Uterus (tissue), 4 donors: ENCODE measurements around the gene PPP2R5A. TPM values are rescaled to one million over a fixed set of nuclear protein-coding genes. Genes with fewer than 3 reads are reported as not detected.

Source experiments
- DNase-seq, 2 donors: peaks; one replicate each; pipeline ENCODE4 v3.0.0-alpha.2; 2019 to 2020
- H3K27ac ChIP-seq, 2 donors: fragments of 200-600 bp; sonication (generic); 1 replicate in 1 of 2; 2 replicates in 1 of 2; pipeline ENCODE4 v1.5.1; 2016 to 2018
- H3K27me3 ChIP-seq, 2 donors: fragments of 200-600 bp; sonication (generic); one replicate each; pipeline ENCODE4 v1.5.1; 2018 to 2019; ENCODE audit warnings: control low read depth in 1 of 2
- H3K36me3 ChIP-seq, 2 donors: fragments of 200-600 bp; sonication (generic); one replicate each; pipeline ENCODE4 v1.5.1; 2019; ENCODE audit warnings: control low read depth in 1 of 2
- H3K4me1 ChIP-seq, 2 donors: fragments of 200-600 bp; sonication (generic); one replicate each; pipeline ENCODE4 v1.5.1; 2018 to 2019; ENCODE audit warnings: control low read depth in 1 of 2
- H3K4me3 ChIP-seq, 2 donors: fragments of 200-600 bp; sonication (generic); 1 replicate in 1 of 2; 2 replicates in 1 of 2; pipeline ENCODE4 v1.5.1; 2018 to 2019; ENCODE audit warnings: mild to moderate bottlenecking in 1 of 2
- H3K9me3 ChIP-seq, 2 donors: fragments of 200-600 bp; sonication (generic); one replicate each; pipeline ENCODE4 v1.5.1; 2019; ENCODE audit warnings: control low read depth in 1 of 2
- POLR2A ChIP-seq, 2 donors: fragments of 450-650 bp; IDR thresholded peaks; one replicate each; pipeline ENCODE4 v1.6.1; 2016; ENCODE audit warnings: antibody characterized with exemption in 2 of 2, mild to moderate bottlenecking in 1 of 2, moderate library complexity in 1 of 2
- intact Hi-C: fragments of 100-400 bp; cut with DNase I; formaldehyde crosslinking; loops from one replicate; pipeline ENCODE4 v1.15.1; 2023; ENCODE audit warnings: low total_unique reads
- total RNA-seq, 4 donors: library from RNA; depleted of rRNA in 3 of 4; stranded (reverse); fragments of >200 nt in 3 of 4; gene quantifications; one replicate each; pipeline versions ENCODE4 v1.1.0 to v1.2.4, GENCODE V29; 2014 to 2023
- TF ChIP-seq, protein P1 (sequence below), 4 experiments: fragments of 200-600 bp in 2 of 4; fragments of 450-650 bp in 2 of 4; sonication (generic) in 2 of 4; IDR thresholded peaks; one replicate each; pipeline ENCODE4 v1.5.1; 2016 to 2019; ENCODE audit warnings: antibody characterized with exemption in 4 of 4, mild to moderate bottlenecking in 2 of 4, moderate library complexity in 1 of 4
- donor health status: DM: yes; HTN: yes; CAD: no.

The PPP2R5A gene
- total RNA-seq, 4 donors from 2014 or later = 14.9 to 44.4 (median 34.6) TPM

DNA sequence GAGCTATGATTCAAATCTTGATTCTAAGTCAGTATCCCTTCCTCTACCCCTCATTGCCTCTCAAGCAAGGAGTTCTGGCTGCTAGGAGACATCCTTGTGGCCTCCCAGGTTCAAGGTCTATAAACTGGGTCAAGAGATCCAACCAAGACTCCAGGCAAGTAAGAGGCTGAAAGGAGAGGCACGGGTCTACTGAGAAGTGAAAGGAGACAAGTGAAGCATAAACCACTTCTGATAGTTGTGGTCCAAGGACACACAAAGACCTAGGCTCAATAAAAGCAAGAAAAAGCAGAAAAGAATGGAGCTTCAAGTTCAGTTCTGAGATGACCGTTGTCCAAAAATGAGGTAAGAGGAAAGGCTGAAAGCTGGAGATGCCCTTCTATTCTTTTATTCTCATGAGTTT lies 17.8 kb upstream of the PPP2R5A start:
- Histone ChIP-seq H3K36me3 (no peaks in the 10 kb centered on the region), H3K9me3 (no peaks in the 10 kb centered on the region), H3K27me3 (no peaks in the 10 kb centered on the region), H3K27ac (no peak overlapping the region), H3K4me1 (no peaks in the 10 kb centered on the region), H3K4me3 (no peak overlapping the region)
- TF ChIP-seq POLR2A (IDR thresholded peaks at IDR 0.05) = no peak
- TF ChIP-seq, protein P1, sequence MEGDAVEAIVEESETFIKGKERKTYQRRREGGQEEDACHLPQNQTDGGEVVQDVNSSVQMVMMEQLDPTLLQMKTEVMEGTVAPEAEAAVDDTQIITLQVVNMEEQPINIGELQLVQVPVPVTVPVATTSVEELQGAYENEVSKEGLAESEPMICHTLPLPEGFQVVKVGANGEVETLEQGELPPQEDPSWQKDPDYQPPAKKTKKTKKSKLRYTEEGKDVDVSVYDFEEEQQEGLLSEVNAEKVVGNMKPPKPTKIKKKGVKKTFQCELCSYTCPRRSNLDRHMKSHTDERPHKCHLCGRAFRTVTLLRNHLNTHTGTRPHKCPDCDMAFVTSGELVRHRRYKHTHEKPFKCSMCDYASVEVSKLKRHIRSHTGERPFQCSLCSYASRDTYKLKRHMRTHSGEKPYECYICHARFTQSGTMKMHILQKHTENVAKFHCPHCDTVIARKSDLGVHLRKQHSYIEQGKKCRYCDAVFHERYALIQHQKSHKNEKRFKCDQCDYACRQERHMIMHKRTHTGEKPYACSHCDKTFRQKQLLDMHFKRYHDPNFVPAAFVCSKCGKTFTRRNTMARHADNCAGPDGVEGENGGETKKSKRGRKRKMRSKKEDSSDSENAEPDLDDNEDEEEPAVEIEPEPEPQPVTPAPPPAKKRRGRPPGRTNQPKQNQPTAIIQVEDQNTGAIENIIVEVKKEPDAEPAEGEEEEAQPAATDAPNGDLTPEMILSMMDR (IDR thresholded peaks at IDR 0.05) = no peak
- DNase-seq = no peak
- intact Hi-C loops = no loop called here

DNA sequence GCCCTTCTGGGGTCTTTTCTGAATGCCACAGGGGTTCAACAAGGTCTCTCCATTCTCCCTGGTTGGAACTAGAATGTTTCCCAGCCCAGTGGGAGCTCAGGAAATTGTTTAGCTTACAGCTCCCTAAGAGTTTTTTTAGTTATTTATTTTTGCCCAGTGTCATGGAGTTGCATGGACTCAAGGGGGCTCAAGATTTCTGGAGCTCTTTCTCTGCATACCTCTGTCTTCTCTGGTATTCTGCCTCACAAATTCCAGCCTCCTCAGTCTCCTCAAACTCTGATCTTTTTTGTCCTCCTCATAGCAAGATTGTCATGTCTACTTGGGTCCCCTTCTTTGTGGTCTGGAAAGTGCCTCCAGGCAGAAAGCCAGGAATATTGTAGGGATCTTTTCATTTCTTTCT lies 15.9 kb upstream of the PPP2R5A start:
- H3K36me3 ChIP-seq = no peaks in the 10 kb centered on the region
- no peak overlapping the region for H3K27ac ChIP-seq
- no peaks in the 10 kb centered on the region for H3K4me1 ChIP-seq
- no peaks in the 10 kb centered on the region for H3K27me3 ChIP-seq
- intact Hi-C loops = no loop called here
- no peaks in the 10 kb centered on the region for H3K9me3 ChIP-seq
- TF ChIP-seq POLR2A (IDR thresholded peaks at IDR 0.05) = no peak
- TF ChIP-seq, protein P1 (IDR thresholded peaks at IDR 0.05) = no peak
- no peak for DNase-seq
- no peak overlapping the region for H3K4me3 ChIP-seq

DNA sequence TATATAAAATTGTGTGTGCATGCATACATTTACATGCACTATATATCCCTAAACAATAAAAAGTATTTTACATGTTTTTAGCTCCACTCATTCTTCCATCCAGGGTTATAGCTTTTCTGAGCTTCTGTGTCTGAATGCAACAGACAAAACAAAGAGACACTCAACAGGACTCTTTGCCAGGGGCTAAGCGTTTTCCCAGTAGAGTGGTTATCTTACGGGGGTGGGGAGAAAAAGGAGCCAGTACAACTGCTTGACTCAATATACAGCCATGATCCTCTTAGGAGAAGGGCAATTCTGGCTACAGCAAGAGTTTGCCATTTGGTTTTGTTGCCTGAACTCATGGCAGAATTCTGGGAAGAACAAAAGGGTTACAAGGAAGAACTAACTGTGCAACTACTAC lies 14.6 kb upstream of the PPP2R5A start:
- no peak for DNase-seq
- TF ChIP-seq, protein P1 (IDR thresholded peaks at IDR 0.05) = no peak
- no peak for TF ChIP-seq POLR2A (IDR thresholded peaks at IDR 0.05)

DNA sequence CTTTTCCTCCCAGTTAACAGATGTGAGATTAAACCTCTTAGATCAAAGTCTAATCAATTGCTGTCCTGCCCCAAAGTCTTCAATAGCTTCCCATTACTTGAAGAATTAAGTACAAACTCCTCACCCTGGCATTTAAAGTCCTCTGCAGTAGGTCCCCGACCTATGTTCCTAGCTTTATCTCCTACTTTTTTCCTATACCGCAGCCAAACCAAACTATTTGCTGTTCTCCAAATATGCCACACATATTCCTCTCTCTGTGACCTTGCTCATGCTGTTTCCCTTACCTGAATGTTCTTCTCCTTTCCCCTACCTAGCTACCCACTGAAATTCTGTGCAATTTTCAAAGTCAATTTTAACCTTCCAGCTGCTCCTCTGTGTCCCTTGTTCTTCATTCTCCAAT lies 14.0 kb upstream of the PPP2R5A start:
- H3K36me3 ChIP-seq = no peaks in the 10 kb centered on the region
- H3K27ac ChIP-seq = no peak overlapping the region
- no peak overlapping the region for H3K4me3 ChIP-seq
- no peaks in the 10 kb centered on the region for H3K9me3 ChIP-seq
- no peaks in the 10 kb centered on the region for H3K4me1 ChIP-seq
- intact Hi-C loops = no loop called here
- no peak for TF ChIP-seq POLR2A (IDR thresholded peaks at IDR 0.05)
- TF ChIP-seq, protein P1 (IDR thresholded peaks at IDR 0.05) = no peak
- no peak for DNase-seq
- H3K27me3 ChIP-seq = no peaks in the 10 kb centered on the region

More for the DNA sequence above, 14.6 kb upstream of the PPP2R5A start:
- Histone ChIP-seq H3K4me3 (no peak overlapping the region), H3K27ac (no peak overlapping the region), H3K27me3 (no peaks in the 10 kb centered on the region), H3K9me3 (no peaks in the 10 kb centered on the region), H3K4me1 (no peaks in the 10 kb centered on the region), H3K36me3 (no peaks in the 10 kb centered on the region)
- intact Hi-C loops = no loop called here

DNA sequence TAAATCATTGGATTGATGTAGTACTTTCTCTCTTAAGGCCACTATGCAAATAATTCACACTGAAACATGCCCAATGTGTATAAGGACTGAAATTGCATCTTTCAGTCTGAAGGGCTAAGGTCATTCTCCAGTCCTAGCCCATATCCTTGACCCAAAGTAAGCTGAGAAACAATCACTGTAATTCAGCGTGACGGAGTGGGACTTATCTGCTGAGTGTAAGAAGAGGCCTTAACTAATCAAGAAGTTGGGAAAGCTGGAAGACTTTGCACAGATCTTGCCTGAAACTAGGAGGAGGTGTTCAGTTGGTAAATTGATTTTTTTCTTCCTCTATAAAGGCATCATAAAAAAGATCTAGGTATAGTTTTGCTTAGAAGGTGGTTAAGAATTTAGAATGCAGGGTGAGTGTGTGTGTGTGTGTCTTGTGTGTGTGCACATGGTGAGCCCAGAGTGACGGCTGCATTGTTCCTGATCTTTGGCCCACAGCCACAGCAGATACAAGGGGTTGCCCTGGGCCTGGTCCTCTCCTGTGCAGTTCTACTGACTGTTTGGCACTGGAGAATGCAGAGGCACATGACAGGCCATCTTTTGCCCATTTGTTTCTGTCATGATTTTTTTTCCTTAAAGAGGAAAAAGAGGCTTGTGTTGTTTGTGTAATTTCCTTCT lies 13.3 kb upstream of the PPP2R5A start:
- Histone ChIP-seq H3K27me3 (no peaks in the 10 kb centered on the region), H3K4me3 (no peak overlapping the region), H3K27ac (no peak overlapping the region), H3K36me3 (no peaks in the 10 kb centered on the region), H3K9me3 (no peaks in the 10 kb centered on the region), H3K4me1 (no peaks in the 10 kb centered on the region)
- DNase-seq = no peak
- intact Hi-C loops = no loop called here
- TF ChIP-seq, protein P1 (IDR thresholded peaks at IDR 0.05) = no peak
- TF ChIP-seq POLR2A (IDR thresholded peaks at IDR 0.05) = no peak
